Measurements from ENCODE around the gene RAB22A. TPM values are rescaled to one million over a fixed set of nuclear protein-coding genes. Genes with fewer than 3 reads are reported as not detected.

Gene RAB22A, protein sequence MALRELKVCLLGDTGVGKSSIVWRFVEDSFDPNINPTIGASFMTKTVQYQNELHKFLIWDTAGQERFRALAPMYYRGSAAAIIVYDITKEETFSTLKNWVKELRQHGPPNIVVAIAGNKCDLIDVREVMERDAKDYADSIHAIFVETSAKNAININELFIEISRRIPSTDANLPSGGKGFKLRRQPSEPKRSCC
- total RNA-seq (2014; rRNA removed; shearing (Covaris generic)), result 3.8 and 5.8 TPM in 2 replicates

DNA sequence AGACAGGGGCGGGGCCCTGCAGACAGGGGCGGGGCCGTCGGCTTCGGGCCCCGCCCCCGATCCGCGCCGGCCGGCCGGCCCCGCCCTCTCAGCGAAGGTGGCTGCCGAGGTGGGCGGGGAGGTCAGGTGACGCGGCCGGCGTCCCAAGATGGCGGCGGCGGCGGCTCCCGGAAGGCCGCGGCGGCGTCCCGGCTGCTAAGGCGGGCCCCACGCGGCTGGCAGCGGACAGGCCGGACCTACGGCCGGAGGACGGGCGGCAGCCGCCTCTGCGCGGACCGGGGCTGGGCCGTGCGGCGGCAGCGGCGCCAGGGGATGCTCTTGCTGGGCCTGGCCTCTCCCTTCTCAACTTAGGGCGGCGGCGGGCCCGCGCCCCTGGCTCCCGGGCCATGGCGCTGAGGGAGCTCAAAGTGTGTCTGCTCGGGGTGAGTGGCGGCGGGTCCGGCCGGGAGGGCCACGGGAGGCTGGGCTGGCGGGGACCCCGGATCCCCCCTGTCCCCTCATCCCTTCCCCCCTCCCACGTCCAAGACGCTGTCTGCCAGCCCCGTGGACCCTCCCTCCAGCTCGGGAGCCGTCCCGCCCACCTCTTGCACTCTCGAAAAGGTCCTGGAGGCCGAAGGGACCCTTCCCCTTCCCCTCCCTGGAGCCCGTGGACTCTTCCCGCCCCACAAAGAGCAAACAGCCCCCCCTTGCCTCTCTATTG is at the start of gene RAB22A:
TSS of gene RAB22A (plus strand) at position 125 of the 700 bp plus-strand sequence. CDS start at position 387, 262 bp downstream.
- DNase-seq, result peak; percentile 97
- Histone ChIP-seq H3K27me3 (ENCODE audit: control insufficient read depth, insufficient read depth, low read length) (no peaks in the 10 kb centered on the region), H3K4me3 (ENCODE audit: insufficient read depth, low read depth, low read length) (peak within 1 kb of the TSS; percentile 83), H3K36me3 (replicated peaks; ENCODE audit: control insufficient read depth, insufficient read depth, low read length) (peaks cover 7% of the 10 kb centered on the region)

DNA sequence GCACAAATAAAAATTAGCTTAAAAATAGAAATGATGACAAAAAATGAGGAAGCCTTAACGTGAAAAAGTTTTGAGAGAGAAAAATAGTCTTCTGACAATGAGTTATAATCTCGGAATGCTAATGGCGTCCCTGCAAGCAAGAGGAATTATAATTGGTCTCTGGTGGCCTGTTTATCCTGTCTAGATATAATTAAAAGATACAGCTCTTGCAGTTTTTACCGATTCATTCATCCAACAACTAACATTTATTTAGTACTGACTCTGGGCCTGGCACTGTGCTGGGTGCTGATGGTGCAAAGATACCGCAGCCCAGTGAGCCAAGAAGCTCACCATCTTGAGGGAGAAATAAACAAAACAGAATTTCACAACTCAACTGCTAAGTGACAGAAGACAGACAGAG is 49.5 kb upstream of the RAB22A start:
- no peak for DNase-seq
- no peak overlapping the region for H3K4me3 ChIP-seq (ENCODE audit: insufficient read depth, low read depth, low read length)
- 0 out of 2 replicates have a peak, but pooled peaks cover 3% of the 10 kb centered on the region for H3K36me3 ChIP-seq (replicated peaks; ENCODE audit: control insufficient read depth, insufficient read depth, low read length)
- no peaks in the 10 kb centered on the region for H3K27me3 ChIP-seq (ENCODE audit: control insufficient read depth, insufficient read depth, low read length)

DNA sequence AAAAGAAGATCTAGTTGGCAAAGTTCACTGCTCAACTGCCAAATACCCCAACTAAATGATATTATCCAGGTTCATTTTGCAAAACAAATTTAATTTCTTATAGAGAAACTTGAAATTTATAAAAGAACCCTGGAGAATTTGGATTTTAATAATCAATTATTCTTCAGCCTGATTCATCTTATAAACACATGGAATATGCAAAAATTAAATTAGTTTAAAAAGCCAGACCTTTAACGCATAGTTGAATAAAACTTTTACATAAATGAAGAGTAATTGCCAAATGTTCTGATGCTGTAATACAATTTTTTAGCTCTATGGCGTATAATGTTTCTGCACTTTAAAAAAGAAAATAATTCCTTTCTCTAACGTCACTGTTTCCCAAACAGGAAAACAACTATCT is 47.9 kb upstream of the RAB22A start:
- no peak for DNase-seq
- no peaks in the 10 kb centered on the region for H3K27me3 ChIP-seq (ENCODE audit: control insufficient read depth, insufficient read depth, low read length)
- 0 out of 2 replicates have a peak, but pooled peaks cover 3% of the 10 kb centered on the region for H3K36me3 ChIP-seq (replicated peaks; ENCODE audit: control insufficient read depth, insufficient read depth, low read length)
- H3K4me3 ChIP-seq (ENCODE audit: insufficient read depth, low read depth, low read length), result no peak overlapping the region

DNA sequence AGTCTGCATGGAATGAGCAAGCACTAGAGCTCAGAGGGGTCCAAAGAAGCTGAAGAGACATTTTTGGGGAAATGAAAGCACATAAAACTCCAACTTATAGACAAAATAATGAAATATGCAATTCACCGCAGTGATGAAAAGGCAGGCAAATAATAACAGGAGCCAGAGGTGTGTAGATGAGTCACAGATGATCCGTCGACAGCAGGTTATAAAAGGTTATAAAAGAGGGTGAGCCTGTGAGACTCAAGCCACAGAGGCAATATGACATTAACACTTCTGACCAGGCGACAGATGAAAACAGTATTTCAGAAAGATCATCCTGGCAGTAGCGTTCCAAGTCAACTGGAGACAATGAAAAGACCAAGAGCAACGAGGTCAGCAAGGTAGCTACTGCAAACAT is 45.2 kb upstream of the RAB22A start:
- H3K4me3 ChIP-seq (ENCODE audit: insufficient read depth, low read depth, low read length), result no peak overlapping the region
- peaks cover 3% of the 10 kb centered on the region; the same call in 1 of the 2 replicates for H3K36me3 ChIP-seq (replicated peaks; ENCODE audit: control insufficient read depth, insufficient read depth, low read length)
- H3K27me3 ChIP-seq (ENCODE audit: control insufficient read depth, insufficient read depth, low read length), result no peaks in the 10 kb centered on the region
- DNase-seq, result no peak

DNA sequence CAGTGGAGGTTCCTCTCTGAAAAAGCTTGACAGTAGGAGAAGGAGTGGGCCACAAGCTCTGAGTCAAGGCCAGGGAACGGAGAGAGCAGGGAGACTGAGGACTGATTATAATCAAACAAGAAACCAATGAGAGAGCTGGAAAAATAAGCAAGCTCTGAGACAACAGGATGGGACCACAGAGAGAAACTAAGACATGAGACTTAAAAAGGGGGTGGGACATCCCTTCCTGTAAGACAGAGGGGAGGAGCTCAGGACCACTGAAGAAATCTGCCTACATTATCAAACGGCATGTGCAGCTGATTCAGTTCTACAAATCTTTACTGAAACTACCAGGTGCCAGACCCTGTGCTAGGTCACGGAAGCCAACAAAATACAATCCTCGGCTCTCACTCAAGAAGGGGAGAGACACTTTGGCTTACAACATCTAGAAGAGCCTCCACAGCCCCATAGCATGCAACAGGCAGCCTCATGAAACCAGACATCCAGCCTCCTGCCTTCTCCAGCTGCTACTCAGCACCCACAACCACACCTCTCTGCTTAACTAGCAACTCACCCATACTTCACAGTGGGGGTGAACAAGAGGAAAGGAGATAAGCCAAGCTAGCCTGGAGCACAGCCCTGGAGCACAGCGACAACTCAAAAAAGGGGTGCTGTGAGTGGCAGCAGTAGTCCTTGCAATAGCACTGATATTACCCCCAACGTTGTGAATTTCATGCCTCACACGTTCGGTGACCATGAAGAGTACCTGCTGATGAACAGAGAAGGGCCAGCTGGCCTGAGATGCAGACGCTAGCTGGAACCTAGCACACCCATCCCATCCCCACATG is 41.9 kb upstream of the RAB22A start:
- Histone ChIP-seq H3K36me3 (replicated peaks; ENCODE audit: control insufficient read depth, insufficient read depth, low read length) (peaks cover 3% of the 10 kb centered on the region; the same call in 1 of the 2 replicates), H3K4me3 (ENCODE audit: insufficient read depth, low read depth, low read length) (no peak overlapping the region), H3K27me3 (ENCODE audit: control insufficient read depth, insufficient read depth, low read length) (no peaks in the 10 kb centered on the region)
- DNase-seq, result no peak

DNA sequence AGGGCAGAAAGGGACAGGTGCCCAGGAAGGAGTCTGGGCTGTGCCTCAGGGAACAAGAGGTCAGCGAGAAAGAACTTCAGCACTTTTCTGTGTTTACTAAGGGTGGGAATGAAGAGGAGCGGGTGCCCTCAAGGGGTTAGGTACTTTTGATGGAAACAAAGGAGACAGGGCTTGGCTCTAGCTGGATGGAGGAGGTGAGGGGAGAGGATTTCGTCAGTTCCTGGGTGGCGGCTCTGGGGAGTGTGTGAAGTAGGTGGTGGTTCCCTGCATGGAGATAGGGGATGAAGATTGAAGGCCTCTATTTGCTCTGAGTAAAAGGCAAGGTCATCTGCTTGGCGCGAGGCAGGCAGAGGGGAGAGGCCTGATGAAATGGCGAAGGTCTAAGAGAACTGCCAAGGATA is 41.1 kb upstream of the RAB22A start:
- peaks cover under 1% of the 10 kb centered on the region; the same call in 1 of the 2 replicates for H3K36me3 ChIP-seq (replicated peaks; ENCODE audit: control insufficient read depth, insufficient read depth, low read length)

DNA sequence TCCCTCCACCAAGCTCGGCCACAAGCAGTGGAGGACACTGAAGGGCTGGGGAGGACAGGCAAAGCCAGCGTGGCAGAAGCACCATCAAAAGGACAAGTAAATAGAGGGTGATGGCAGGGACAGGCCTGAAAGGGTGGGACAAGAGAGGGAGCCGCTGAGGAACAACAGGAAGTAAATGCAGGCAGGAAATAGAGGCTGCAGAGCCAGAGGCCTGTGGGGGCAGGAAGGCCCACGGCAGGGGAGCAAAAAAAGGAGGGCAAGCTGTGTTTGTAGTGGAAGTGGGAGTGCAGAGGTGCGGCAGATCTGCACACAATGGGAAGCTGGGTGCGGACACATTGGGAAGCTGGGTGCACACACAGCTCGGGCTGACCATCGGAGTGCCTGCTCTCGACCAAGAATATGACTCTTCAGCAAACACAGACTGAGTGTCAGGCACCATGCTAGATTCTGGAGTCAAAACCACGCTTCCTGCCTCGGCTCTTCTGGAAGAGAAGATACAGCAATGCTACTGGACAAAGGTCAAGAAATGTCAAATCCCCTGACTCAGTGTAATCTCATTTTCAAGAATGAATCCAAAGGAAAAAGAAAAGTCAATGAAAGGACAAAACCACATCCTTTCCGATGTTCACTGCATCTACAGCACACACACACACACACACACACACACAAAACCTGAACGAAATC is 40.4 kb upstream of the RAB22A start:
- Histone ChIP-seq H3K36me3 (replicated peaks; ENCODE audit: control insufficient read depth, insufficient read depth, low read length) (no peaks in the 10 kb centered on the region; the same call in 1 of the 2 replicates), H3K27me3 (ENCODE audit: control insufficient read depth, insufficient read depth, low read length) (no peaks in the 10 kb centered on the region), H3K4me3 (ENCODE audit: insufficient read depth, low read depth, low read length) (no peak overlapping the region)
- no peak for DNase-seq

More for the DNA sequence above, 41.1 kb upstream of the RAB22A start:
- no peak overlapping the region for H3K4me3 ChIP-seq (ENCODE audit: insufficient read depth, low read depth, low read length)
- no peaks in the 10 kb centered on the region for H3K27me3 ChIP-seq (ENCODE audit: control insufficient read depth, insufficient read depth, low read length)
- no peak for DNase-seq

DNA sequence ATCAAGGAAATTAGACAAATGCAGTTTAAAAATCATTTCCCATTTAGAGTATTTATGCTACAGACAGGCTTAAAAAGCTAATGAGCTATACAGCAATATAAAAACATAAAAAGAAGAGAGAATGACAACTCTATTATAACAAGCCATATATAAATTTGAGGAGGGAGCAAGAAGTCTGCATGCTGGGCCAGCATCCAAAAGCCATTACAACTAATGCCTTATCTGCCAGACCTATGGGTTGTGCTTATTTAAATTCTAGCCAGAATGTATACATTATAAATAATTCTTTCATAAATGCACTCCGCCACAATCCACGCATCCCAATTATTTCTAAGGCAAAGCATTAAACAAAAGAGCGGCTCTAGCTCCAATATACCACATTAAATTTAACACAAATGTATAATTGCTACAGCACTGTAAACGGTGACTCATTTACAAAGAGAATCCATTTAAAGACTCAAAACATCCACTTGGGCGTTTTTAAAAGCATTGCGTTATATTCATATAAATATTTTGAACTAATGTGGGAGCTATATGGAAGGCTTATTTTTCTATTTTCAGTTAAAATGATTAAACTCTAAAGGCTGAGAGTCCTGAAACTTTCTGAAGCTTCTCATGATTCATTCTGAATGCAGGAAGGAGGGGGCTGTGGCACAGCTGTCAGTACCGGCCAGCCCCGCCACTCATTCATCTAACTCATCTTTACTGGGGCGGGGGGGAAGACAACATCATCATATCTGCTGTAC is 37.7 kb upstream of the RAB22A start:
- DNase-seq, result no peak
- no peaks in the 10 kb centered on the region for H3K27me3 ChIP-seq (ENCODE audit: control insufficient read depth, insufficient read depth, low read length)
- H3K4me3 ChIP-seq (ENCODE audit: insufficient read depth, low read depth, low read length), result no peak overlapping the region
- H3K36me3 ChIP-seq (replicated peaks; ENCODE audit: control insufficient read depth, insufficient read depth, low read length), result no peaks in the 10 kb centered on the region; the same call in 1 of the 2 replicates

DNA sequence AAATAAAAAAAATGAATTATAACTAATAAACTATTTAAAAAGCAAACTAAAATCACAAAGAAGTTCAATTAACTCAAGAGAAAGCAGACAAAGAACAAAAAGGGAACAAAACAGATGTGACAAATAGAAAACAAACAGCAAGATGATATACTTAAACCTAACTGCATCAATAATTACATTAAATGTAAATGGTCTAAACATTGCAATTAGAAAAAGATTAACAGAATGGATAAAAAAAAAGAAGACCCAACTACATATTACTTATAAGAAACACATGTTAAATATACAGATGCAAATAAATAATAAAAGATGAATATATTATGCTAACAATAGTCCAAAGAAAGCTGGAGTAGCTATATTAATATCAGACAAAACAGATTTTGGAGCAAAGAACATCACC is 35.1 kb upstream of the RAB22A start:
- no peaks in the 10 kb centered on the region for H3K36me3 ChIP-seq (replicated peaks; ENCODE audit: control insufficient read depth, insufficient read depth, low read length)
- H3K4me3 ChIP-seq (ENCODE audit: insufficient read depth, low read depth, low read length), result no peak overlapping the region
- no peaks in the 10 kb centered on the region for H3K27me3 ChIP-seq (ENCODE audit: control insufficient read depth, insufficient read depth, low read length)

DNA sequence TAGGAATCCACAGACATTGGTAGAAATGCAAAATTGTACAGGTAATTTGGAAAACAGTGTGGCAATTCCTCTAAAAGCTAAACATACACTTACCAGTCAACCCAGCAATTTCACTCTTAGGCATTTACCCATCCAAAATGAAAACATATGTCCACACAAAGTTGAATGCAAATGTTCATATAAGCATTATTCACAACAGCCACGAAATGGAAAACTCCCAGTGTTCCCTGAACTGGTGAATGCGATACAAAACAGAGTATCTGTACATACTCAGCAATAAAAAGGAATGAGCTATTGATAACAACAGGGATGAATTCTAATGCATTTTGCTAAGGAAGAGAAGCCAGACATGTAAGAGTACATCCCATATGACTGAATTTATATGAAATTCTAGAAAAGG is 32.4 kb upstream of the RAB22A start:
- H3K27me3 ChIP-seq (ENCODE audit: control insufficient read depth, insufficient read depth, low read length), result no peaks in the 10 kb centered on the region
- no peak for DNase-seq
- H3K36me3 ChIP-seq (replicated peaks; ENCODE audit: control insufficient read depth, insufficient read depth, low read length), result no peaks in the 10 kb centered on the region
- H3K4me3 ChIP-seq (ENCODE audit: insufficient read depth, low read depth, low read length), result no peak overlapping the region

More for the DNA sequence above, 35.1 kb upstream of the RAB22A start:
- no peak for DNase-seq

DNA sequence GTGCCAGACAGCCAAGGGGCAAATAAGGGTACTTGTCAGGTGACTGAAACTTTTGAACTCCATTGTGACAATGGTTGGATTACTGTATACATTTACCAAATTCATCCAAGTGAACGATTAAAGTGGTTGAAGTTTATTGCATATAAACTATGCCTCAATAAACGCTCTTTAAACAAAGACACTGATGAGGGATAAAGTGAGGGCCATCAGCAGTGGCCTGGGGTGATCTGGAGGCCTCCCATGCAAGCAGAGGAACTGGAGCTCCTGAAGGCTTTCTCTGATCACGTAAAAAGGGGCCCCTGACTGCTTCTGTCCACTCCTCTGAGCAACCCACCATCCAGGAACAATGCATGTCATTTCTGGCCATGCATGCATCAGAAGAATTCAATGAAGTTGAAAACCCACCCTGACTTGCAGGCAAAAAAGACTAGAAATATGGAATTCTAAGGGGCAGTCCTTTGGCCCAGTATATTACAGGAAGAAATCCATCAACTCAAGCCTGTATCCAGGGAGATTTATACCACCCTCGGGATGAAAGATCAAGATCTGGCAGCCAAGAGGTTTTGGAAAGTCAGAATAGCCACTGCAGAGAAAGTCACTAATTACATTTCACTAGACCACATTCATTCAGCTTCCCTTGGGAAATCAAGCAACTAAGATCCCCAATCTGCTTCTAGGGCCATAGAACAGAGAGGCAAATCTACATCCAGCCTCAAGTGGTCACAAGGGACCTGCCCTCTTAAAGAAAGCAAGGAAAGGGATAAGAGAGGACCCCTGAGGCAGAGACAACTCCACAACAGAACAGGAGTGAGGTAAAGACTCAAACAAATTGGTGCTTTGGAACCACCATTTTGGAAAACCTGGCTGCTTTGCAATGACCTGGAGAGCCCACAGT is 31.7 kb upstream of the RAB22A start:
- Histone ChIP-seq H3K36me3 (replicated peaks; ENCODE audit: control insufficient read depth, insufficient read depth, low read length) (no peaks in the 10 kb centered on the region), H3K4me3 (ENCODE audit: insufficient read depth, low read depth, low read length) (no peak overlapping the region), H3K27me3 (ENCODE audit: control insufficient read depth, insufficient read depth, low read length) (no peaks in the 10 kb centered on the region)
- DNase-seq, result no peak

DNA sequence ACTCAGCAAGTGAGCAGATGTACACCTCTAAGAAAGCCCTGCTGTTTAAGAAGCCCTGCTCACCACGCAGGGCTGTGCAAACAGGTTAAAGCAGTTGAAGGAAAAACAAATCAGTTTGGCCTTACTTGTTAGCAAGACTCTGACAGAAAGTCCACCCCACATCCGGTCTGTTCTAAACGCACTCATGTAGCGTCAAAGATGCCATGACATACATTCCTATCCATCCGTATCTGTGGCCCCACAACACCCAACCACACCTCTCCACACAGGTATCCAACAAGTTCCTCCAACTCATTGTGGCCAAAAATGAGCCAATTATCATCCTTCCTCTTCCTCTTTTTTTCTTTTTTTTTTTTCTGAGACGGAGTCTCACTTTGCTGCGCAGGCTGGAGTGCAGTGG is 22.8 kb upstream of the RAB22A start:
- Histone ChIP-seq H3K36me3 (replicated peaks; ENCODE audit: control insufficient read depth, insufficient read depth, low read length) (peaks cover 2% of the 10 kb centered on the region; the same call in 1 of the 2 replicates), H3K27me3 (ENCODE audit: control insufficient read depth, insufficient read depth, low read length) (no peaks in the 10 kb centered on the region), H3K4me3 (ENCODE audit: insufficient read depth, low read depth, low read length) (no peak overlapping the region)
- DNase-seq, result no peak

DNA sequence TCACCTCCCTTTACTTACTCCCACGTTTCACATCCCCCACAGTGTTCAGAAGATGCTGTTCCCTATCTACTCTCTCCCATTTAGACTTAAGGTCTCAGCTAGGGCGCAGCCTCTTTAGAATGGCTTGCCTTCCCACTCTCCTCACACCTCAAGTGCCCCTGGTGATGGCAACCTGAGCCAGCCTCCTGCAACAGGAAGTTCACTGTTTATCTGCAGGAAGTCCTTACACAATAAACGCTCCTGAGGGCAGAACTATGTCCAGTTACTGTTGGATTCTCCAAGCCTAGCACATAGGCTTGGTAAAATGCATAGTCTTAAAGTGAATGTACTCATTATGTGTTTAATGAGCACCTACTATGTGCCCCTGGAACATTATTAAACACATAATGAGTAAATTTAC is 21.9 kb upstream of the RAB22A start:
- Histone ChIP-seq H3K4me3 (ENCODE audit: insufficient read depth, low read depth, low read length) (no peak overlapping the region), H3K27me3 (ENCODE audit: control insufficient read depth, insufficient read depth, low read length) (no peaks in the 10 kb centered on the region), H3K36me3 (replicated peaks; ENCODE audit: control insufficient read depth, insufficient read depth, low read length) (peaks cover 2% of the 10 kb centered on the region; the same call in 1 of the 2 replicates)
- no peak for DNase-seq
